Stimulated activated CD4-positive, alpha-beta T cell treated with anti-CD3 and anti-CD28 coated beads, Interleukin-2, amount 100 ng/mL, for 48 hours (primary cell): ENCODE data around the gene SLC7A5.
"Not testable (repeated sequence)": the region's sequence is repeated elsewhere in the genome, so short reads cannot be mapped to it uniquely, and the experiment has no call there.

ENCODE experiments used
- DNase-seq, 2 donors: peaks; one replicate each; pipeline ENCODE4 v3.0.0-alpha.2; 2020

The SLC7A5 gene

GRCh38 chr16:87789437-87790291 is 79.6 kb downstream of the SLC7A5 start:
- no peak for DNase-seq

DNA sequence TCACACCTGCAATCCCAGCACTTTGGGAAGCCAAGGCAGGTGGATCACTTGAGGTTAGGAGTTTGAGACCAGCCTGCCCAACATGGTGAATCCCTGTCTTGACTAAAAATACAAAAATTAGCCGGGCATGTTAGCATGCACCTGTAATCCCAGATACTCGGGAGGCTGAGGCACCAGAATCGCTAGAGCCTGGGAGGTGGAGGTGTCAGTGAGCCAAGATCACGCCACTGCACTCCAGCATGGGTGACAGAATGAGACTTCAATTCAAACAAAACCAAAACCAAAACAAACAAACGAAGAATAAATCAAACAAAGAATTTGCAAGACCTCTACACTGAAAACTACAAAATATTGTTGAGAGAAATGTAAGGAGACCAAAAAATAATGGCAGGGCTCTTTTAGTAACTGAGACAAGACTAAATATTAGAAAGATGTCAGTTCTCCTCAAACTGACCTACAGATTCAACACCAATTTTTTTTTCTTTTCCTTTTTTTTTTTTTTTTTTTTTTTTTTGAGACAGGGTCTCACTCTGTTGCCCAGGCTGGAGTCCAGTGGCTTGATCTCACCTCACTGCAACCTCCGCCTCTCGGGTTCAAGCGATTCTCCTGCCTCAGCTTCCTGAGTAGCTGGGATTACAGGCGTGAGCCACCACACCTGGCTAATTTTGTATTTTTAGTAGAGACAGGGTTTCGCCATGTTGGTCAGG is 80.4 kb downstream of the SLC7A5 start:
- DNase-seq = not testable (repeated sequence)

- DNase-seq = not testable (repeated sequence)
Measured at GRCh38 chr16:87787451-87788091, 81.7 kb downstream of the SLC7A5 start.

DNA sequence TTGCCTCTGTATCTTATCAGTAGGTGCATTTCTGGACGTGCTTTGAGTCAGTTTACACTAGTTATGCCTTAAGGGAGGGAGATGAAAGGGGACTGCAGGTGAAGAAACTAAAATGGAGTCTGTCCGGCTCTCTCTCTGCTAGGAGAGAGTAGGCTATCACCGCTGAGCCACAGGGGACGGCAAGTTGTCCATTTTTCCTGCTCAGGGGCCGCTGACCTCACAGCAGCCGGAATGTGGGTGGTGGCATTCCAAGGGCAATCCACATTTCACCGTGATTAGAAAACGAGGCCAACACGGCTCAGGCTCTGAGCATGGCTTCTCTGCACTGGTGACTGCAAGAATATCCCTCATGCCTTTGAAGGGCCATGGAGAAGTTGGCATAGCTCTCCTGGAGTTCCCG is 84.5 kb downstream of the SLC7A5 start:
- DNase-seq = no peak

DNA sequence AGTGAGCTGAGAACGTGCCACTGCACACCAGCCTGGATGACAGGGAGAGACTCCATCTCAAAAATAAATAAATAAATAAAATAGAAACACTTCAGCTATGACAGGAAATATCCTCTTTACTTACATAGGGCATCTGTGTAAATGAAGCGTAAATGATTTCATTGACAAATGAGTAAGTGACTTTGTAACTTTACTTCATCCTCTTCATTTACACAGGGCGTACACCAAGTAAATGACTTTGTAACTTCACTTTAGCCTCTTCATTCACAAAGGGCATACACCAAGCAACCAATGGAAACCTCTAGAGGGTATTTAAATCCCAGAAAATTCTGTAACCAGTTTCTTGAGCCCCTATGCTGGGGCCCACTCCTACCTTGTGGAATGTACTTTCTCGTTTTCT is 87.3 kb downstream of the SLC7A5 start:
- DNase-seq = no peak

DNA sequence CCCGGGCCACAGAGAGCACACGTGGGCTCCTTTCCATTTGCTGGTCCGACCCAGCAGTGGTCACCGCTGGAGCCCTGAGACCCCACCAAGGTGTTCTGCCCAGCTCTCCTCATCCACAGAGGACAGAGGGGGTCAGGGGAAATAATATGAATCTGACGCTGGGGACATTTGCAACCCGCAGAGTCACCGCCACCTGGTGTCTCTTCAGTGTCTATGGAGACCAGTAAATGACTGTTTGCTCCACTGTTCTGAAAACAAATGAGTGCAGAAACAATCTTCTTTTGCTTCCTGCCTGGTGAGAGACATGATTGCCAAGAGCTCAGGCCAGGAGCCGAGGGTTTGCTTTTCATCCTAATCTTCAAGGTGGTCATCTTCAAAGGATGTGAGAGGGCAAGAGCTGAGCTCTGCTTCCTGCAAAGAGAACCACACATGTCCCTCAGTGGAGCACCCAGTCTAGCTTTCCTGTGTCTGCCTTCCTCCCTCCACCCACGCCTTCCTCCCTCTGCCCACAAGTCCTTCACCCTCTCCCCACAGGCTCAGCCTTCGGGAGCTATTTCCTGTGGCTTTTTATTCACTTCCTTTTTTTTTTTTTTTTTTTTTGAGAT is 88.8 kb downstream of the SLC7A5 start:
- peak; percentile 51 to 54 for DNase-seq
